A549 (cell line): ENCODE measurements around the gene FBXW5. TPM values are rescaled to one million over a fixed set of nuclear protein-coding genes. Genes with fewer than 3 reads are reported as not detected.

Experiments
- ATAC-seq, 2 experiments: fragments of 200-7000 bp in 1 of 2; fragments of >200 bp in 1 of 2; cut with Nextera tagmentation in 1 of 2; cut with Tn5 transposase in 1 of 2; 3 replicates each; pipeline versions ENCODE4 v1.8.0 to v1.9.1; 2018 to 2020; ENCODE audit warnings: mild to moderate bottlenecking in 1 of 2, moderate library complexity in 1 of 2
- CTCF ChIA-PET: fragments of 300-600 bp; sonication (Branson Sonifier 250); formaldehyde crosslinking; extraction: SDS; loops from one replicate; lab custom pipeline; 2021; ENCODE audit warnings: antibody characterized with exemption, inconsistent platforms; lab: Yijun Ruan, JAX
- POLR2A ChIA-PET: fragments of 350-600 bp; formaldehyde crosslinking; extraction: SDS; loops from one replicate; lab custom pipeline; 2021; ENCODE audit warnings: antibody characterized with exemption, inconsistent platforms; lab: Yijun Ruan, JAX
- DNase-seq, 2 experiments: peaks; one replicate each; pipeline versions ENCODE4 v3.0.0 to v3.0.0-alpha.2; 2011 to 2016; ENCODE audit warnings: low read depth in 1 of 2, low spot score in 1 of 2
- FAIRE-seq: peaks from 2 replicates; lab custom pipeline; 2011; peaks lifted over from hg19 to GRCh38; lab: Jason Lieb, UNC
- H3K27ac ChIP-seq, 2 experiments: fragments of >200 bp; sonication (Bioruptor Twin); formaldehyde crosslinking; 3 replicates each; pipeline ENCODE4 v1.5.1; 2016 to 2017
- H3K4me1 ChIP-seq: fragments of >200 bp; sonication (Bioruptor Twin); formaldehyde crosslinking; 3 replicates; pipeline ENCODE4 v1.6.1; 2016
- H3K4me2 ChIP-seq: fragments of >200 bp; sonication (Bioruptor Twin); formaldehyde crosslinking; 3 replicates; pipeline ENCODE4 v1.6.1; 2016
- H3K4me3 ChIP-seq: fragments of >200 bp; sonication (Bioruptor Twin); formaldehyde crosslinking; 3 replicates; pipeline ENCODE4 v1.5.1; 2016
- H3K9me3 ChIP-seq: fragments of >200 bp; sonication (Bioruptor Twin); formaldehyde crosslinking; 3 replicates; pipeline ENCODE4 v1.6.1; 2016
- CBX8 ChIP-seq: fragments of 200-600 bp; sonication (generic); IDR thresholded peaks from 2 replicates; pipeline ENCODE4 v1.6.1; 2016
- CEBPB ChIP-seq, 2 experiments: fragments of >200 bp in 1 of 2; sonication (Bioruptor Twin) in 1 of 2; formaldehyde crosslinking in 1 of 2; IDR thresholded peaks; 2 replicates each; pipeline ENCODE4 v1.6.1; 2012 to 2016
- E2F6 ChIP-seq: IDR thresholded peaks from 2 replicates; pipeline ENCODE4 v1.6.1; 2012; ENCODE audit warnings: low read depth, borderline replicate concordance
- ELK1 ChIP-seq: fragments of 150-350 bp; IDR thresholded peaks from 2 replicates; pipeline ENCODE4 v1.6.1; 2014; ENCODE audit warnings: low read depth, mild to moderate bottlenecking, low read length
- EP300 ChIP-seq, 2 experiments: fragments of >200 bp; sonication (Bioruptor Twin); formaldehyde crosslinking; IDR thresholded peaks; 2 replicates in 1 of 2; 3 replicates in 1 of 2; pipeline ENCODE4 v1.6.1; 2016 to 2017
- FOSL2 ChIP-seq, 2 experiments: fragments of 450-650 bp in 1 of 2; fragments of >200 bp in 1 of 2; sonication (Bioruptor Twin) in 1 of 2; formaldehyde crosslinking; IDR thresholded peaks; 2 replicates each; pipeline versions ENCODE4 v1.5.0 to v1.6.1; 2016 to 2020; ENCODE audit warnings: mild to moderate bottlenecking in 1 of 2, moderate library complexity in 1 of 2
- HOXA7 ChIP-seq: fragments of 250-450 bp; sonication (Bioruptor Pico); IDR thresholded peaks from 2 replicates; pipeline ENCODE4 v1.5.0; 2020; ENCODE audit warnings: mild to moderate bottlenecking, moderate library complexity
- JUNB ChIP-seq: fragments of >200 bp; sonication (Bioruptor Twin); formaldehyde crosslinking; IDR thresholded peaks from 2 replicates; pipeline ENCODE4 v1.6.1; 2016
- KDM1A ChIP-seq: fragments of 200-600 bp; sonication (generic); IDR thresholded peaks from 2 replicates; pipeline ENCODE4 v1.6.1; 2016; ENCODE audit warnings: low read depth, mild to moderate bottlenecking
- KDM5A ChIP-seq: fragments of 200-600 bp; sonication (generic); IDR thresholded peaks from 2 replicates; pipeline ENCODE4 v1.6.1; 2016; ENCODE audit warnings: antibody characterized with exemption, mild to moderate bottlenecking
- MAFK ChIP-seq: fragments of 450-650 bp; IDR thresholded peaks from 2 replicates; pipeline ENCODE4 v1.6.1; 2014; ENCODE audit not compliant: partially characterized antibody
- MAX ChIP-seq: IDR thresholded peaks from 2 replicates; pipeline ENCODE4 v1.6.1; 2012
- MYC ChIP-seq: IDR thresholded peaks from 2 replicates; pipeline ENCODE4 v1.6.1; 2012; ENCODE audit warnings: mild to moderate bottlenecking, inconsistent platforms, low read length, improper control_type of control experiment, borderline replicate concordance
- NPAS2 ChIP-seq: fragments of 250-450 bp; sonication (Bioruptor Pico); IDR thresholded peaks from 2 replicates; pipeline ENCODE4 v1.8.0; 2022; ENCODE audit warnings: mild to moderate bottlenecking, moderate library complexity, borderline replicate concordance
- PHF8 ChIP-seq: fragments of 200-600 bp; sonication (generic); IDR thresholded peaks from 2 replicates; pipeline ENCODE4 v1.6.1; 2016; ENCODE audit warnings: low read depth, mild to moderate bottlenecking, antibody characterized with exemption, moderate library complexity, borderline replicate concordance
- POLR2A ChIP-seq: IDR thresholded peaks from 2 replicates; pipeline ENCODE4 v1.6.1; 2012; ENCODE audit warnings: mild to moderate bottlenecking, low read length
- RAD21 ChIP-seq, 2 experiments: fragments of >200 bp in 1 of 2; sonication (Bioruptor Twin) in 1 of 2; formaldehyde crosslinking in 1 of 2; IDR thresholded peaks in 1 of 2; conservative IDR thresholded peaks in 1 of 2; 2 replicates in 1 of 2; 3 replicates in 1 of 2; pipeline ENCODE4 v1.6.1; 2012 to 2018; ENCODE audit warnings: inconsistent platforms in 1 of 2
- SMC3 ChIP-seq: fragments of >200 bp; sonication (Bioruptor Twin); formaldehyde crosslinking; IDR thresholded peaks from 3 replicates; pipeline ENCODE4 v1.6.1; 2018; ENCODE audit warnings: inconsistent platforms
- SREBF2 ChIP-seq: fragments of 450-650 bp; IDR thresholded peaks from 2 replicates; pipeline ENCODE4 v1.6.1; 2014; ENCODE audit warnings: mild to moderate bottlenecking, moderate library complexity
- TP53 ChIP-seq: fragments of 250-450 bp; sonication (Bioruptor Pico); IDR thresholded peaks from 2 replicates; pipeline ENCODE4 v1.5.0; 2021; ENCODE audit warnings: mild to moderate bottlenecking, moderate library complexity
- USF2 ChIP-seq: fragments of 450-650 bp; IDR thresholded peaks from 2 replicates; pipeline ENCODE4 v1.6.1; 2014; ENCODE audit warnings: antibody characterized with exemption
- ZC3H11A ChIP-seq: fragments of 450-650 bp; IDR thresholded peaks from 2 replicates; pipeline ENCODE4 v1.6.1; 2014; ENCODE audit warnings: antibody characterized with exemption, mild to moderate bottlenecking
- ZFP36 ChIP-seq: fragments of 450-650 bp; IDR thresholded peaks from 2 replicates; pipeline ENCODE4 v1.6.1; 2014; ENCODE audit warnings: borderline replicate concordance; ENCODE audit not compliant: partially characterized antibody
- ZNF302 ChIP-seq: fragments of 250-450 bp; sonication (Bioruptor Pico); IDR thresholded peaks from 2 replicates; pipeline ENCODE4 v1.9.0; 2021; ENCODE audit warnings: inconsistent platforms, mild to moderate bottlenecking, moderate library complexity
- ZSCAN20 ChIP-seq: fragments of 250-450 bp; sonication (Bioruptor Pico); IDR thresholded peaks from 2 replicates; pipeline ENCODE4 v1.8.0; 2022; ENCODE audit warnings: mild to moderate bottlenecking, moderate library complexity
- WGBS: methylation state at CpG from one replicate; pipeline ENCODE4 v1.1.6; 2017; ENCODE audit errors: missing lambda C conversion rate; 5-methylcytosine and 5-hydroxymethylcytosine counted together
- polyA plus RNA-seq, 4 experiments: library from polyadenylated mRNA; depleted of rRNA in 3 of 4; stranded (reverse); fragments of >200 nt; fragmentation: RNase III in 1 of 4; extraction: RNeasy Plus Mini Kit Qiagen cat#74134 plus additional on column Dnase treatment in 1 of 4; gene quantifications; 2 replicates in 3 of 4; 3 replicates in 1 of 4; pipeline ENCODE4 v1.2.3, GENCODE V29; 2011 to 2017
- TF ChIP-seq, protein P1 (sequence below): fragments of >200 bp; sonication (Bioruptor Twin); formaldehyde crosslinking; IDR thresholded peaks from 2 replicates; pipeline ENCODE4 v1.6.1; 2016
- TF ChIP-seq, protein P2 (sequence below): fragments of 250-450 bp; sonication (Bioruptor Pico); IDR thresholded peaks from 2 replicates; pipeline ENCODE4 v1.5.0; 2020; ENCODE audit warnings: low read depth, mild to moderate bottlenecking, moderate library complexity
- TF ChIP-seq, protein P3 (sequence below): fragments of >200 bp; sonication (Bioruptor Twin); formaldehyde crosslinking; IDR thresholded peaks from 3 replicates; pipeline ENCODE4 v1.6.1; 2016

FBXW5 gene
- polyA plus RNA-seq, 2 of the 4 experiments (the other 2 are of a cell fraction), result 37.5 to 59.5 TPM

GRCh38 chr9:136992819-136993369, 48.4 kb upstream of the FBXW5 start:
- FAIRE-seq, result no peak
- Histone ChIP-seq H3K4me2 (peak overlapping the region; percentile 95), H3K27ac (peak overlapping the region; percentile 91 to 97), H3K9me3 (peaks cover 3% of the 10 kb centered on the region; the same call in 1 of the 3 replicates), H3K4me3 (peak overlapping the region; percentile 89), H3K4me1 (peaks cover 49% of the 10 kb centered on the region)
- no peak for ATAC-seq
- POLR2A ChIA-PET, result interaction anchor here (1.4 to 1.9 kb wide), 4 partner anchors 14 to 90 kb away, joined by 3 to 20 read pairs (median 12); no protein-coding TSS in a partner anchor
- CTCF ChIA-PET, result interaction anchor here (0.7 to 6.6 kb wide), 15 partner anchors 10 to 244 kb away, joined by 3 to 34 read pairs (median 4); partner anchors contain the start of genes ABCA2 and NPDC1
- WGBS, result 25% methylated on average over 12 of the region's 18 CpGs
- TF ChIP-seq RAD21 (conservative IDR thresholded peaks at IDR 0.05 in 1 of 2, IDR thresholded peaks at IDR 0.05 in 1 of 2) (no peak), HOXA7 (CRISPR knock-in tag) (no peak), E2F6 (no peak), ELK1 (no peak), TP53 (CRISPR knock-in tag) (no peak), ZSCAN20 (CRISPR knock-in tag) (no peak), SMC3 (no peak), MAFK (no peak), CBX8 (no peak), ZC3H11A (no peak), KDM5A (no peak), KDM1A (no peak), EP300 (IDR thresholded peaks at IDR 0.05) (no peak), USF2 (no peak), NPAS2 (CRISPR knock-in tag) (no peak), FOSL2 (IDR thresholded peaks at IDR 0.05) (no peak), FOSL2 (CRISPR knock-in tag; IDR thresholded peaks at IDR 0.05) (no peak), ZFP36 (no peak), PHF8 (no peak)
- TF ChIP-seq, protein P1, sequence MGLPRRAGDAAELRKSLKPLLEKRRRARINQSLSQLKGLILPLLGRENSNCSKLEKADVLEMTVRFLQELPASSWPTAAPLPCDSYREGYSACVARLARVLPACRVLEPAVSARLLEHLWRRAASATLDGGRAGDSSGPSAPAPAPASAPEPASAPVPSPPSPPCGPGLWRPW, result no peak
- TF ChIP-seq, protein P2, sequence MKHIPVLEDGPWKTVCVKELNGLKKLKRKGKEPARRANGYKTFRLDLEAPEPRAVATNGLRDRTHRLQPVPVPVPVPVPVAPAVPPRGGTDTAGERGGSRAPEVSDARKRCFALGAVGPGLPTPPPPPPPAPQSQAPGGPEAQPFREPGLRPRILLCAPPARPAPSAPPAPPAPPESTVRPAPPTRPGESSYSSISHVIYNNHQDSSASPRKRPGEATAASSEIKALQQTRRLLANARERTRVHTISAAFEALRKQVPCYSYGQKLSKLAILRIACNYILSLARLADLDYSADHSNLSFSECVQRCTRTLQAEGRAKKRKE (CRISPR knock-in tag), result no peak
- no peak for DNase-seq

- peaks cover 3% of the 10 kb centered on the region; the same call in 1 of the 3 replicates for H3K9me3 ChIP-seq
- H3K4me3 ChIP-seq, result peak within 1 kb of the TSS; percentile 89
- DNase-seq, result peak; percentile 88 to 94
- peaks cover 45% of the 10 kb centered on the region for H3K4me1 ChIP-seq
- H3K4me2 ChIP-seq, result peak within 1 kb of the TSS; percentile 95
- peak within 1 kb of the TSS; percentile 91 to 97 for H3K27ac ChIP-seq
- no peak for FAIRE-seq
- ATAC-seq, result peak; percentile 74 to 82
- ChIA-PET CTCF (interaction anchor here (0.6 to 6.6 kb wide), 14 partner anchors 13 to 149 kb away, joined by 3 to 34 read pairs (median 4); partner anchors contain the start of genes ABCA2 and NPDC1), POLR2A (interaction anchor here (0.6 to 1.9 kb wide), 22 partner anchors 8 to 407 kb away, joined by 3 to 20 read pairs (median 5); partner anchors contain the start of gene MAN1B1)
- 0% methylated on average over 19 of the region's 92 CpGs for WGBS
- TF ChIP-seq POLR2A (peak; percentile 65), SREBF2 (no peak), MYC (peak; percentile 49; the same call in 1 of the 2 replicates), ZSCAN20 (CRISPR knock-in tag) (no peak), CEBPB (IDR thresholded peaks at IDR 0.05) (no peak), MAX (peak; percentile 89), JUNB (no peak), NPAS2 (CRISPR knock-in tag) (no peak), E2F6 (peak; percentile 89), ZNF302 (CRISPR knock-in tag) (no peak)
- TF ChIP-seq, protein P1, result no peak
- TF ChIP-seq, protein P3, sequence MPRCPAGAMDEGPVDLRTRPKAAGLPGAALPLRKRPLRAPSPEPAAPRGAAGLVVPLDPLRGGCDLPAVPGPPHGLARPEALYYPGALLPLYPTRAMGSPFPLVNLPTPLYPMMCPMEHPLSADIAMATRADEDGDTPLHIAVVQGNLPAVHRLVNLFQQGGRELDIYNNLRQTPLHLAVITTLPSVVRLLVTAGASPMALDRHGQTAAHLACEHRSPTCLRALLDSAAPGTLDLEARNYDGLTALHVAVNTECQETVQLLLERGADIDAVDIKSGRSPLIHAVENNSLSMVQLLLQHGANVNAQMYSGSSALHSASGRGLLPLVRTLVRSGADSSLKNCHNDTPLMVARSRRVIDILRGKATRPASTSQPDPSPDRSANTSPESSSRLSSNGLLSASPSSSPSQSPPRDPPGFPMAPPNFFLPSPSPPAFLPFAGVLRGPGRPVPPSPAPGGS, result 0 out of 3 replicates have a peak, but pooled peaks have one; percentile 71
These were observed 47.7 kb upstream of the FBXW5 start, which contains the start of gene PAXX for GRCh38 chr9:136991993-136992818. Gene PAXX (plus strand): TSS chr9:136992422. CDS start chr9:136992444, 22 bp downstream.
